Panc1 (cell line): ENCODE data around the gene TIRAP.

ENCODE experiments used
- CTCF ChIP-seq: fragments of 450-650 bp; IDR thresholded peaks from 2 replicates; pipeline ENCODE4 v1.5.1; 2017; ENCODE audit warnings: mild to moderate bottlenecking
- POLR2AphosphoS5 ChIP-seq: IDR thresholded peaks from 2 replicates; pipeline ENCODE4 v1.6.1; 2012; ENCODE audit warnings: mild to moderate bottlenecking, low read depth, low read length, moderate library complexity
- REST ChIP-seq, 2 experiments: IDR thresholded peaks; 2 replicates each; pipeline ENCODE4 v1.6.1; 2011 to 2012; ENCODE audit warnings: low read depth in 2 of 2, control low read depth in 1 of 2, low read length in 1 of 2, mild to moderate bottlenecking in 1 of 2, moderate library complexity in 1 of 2; ENCODE audit not compliant: insufficient read depth in 1 of 2
- SIN3A ChIP-seq: IDR thresholded peaks from 2 replicates; pipeline ENCODE4 v1.6.1; 2012; ENCODE audit warnings: low read depth, mild to moderate bottlenecking, low read length, moderate library complexity, borderline replicate concordance; ENCODE audit not compliant: insufficient read depth

- TF ChIP-seq REST (IDR thresholded peaks at IDR 0.05; ENCODE audit: insufficient read depth in 1 of 2, low read depth in 2 of 2, low read length in 1 of 2) (no peak), POLR2AphosphoS5 (no peak), CTCF (no peak), SIN3A (no peak)
Observed at GRCh38 chr11:126332221-126332711, 49.4 kb downstream of the TIRAP start.
